HCEC 1CT (cell line): Measurements from ENCODE around the gene GABRB1.
A peak's percentile ranks its signal among the peaks of the same experiment; 100 is the strongest.

ENCODE experiments used
- DNase-seq: peaks from one replicate; pipeline ENCODE4 v3.0.0-alpha.2; 2017

GABRB1 gene

DNA sequence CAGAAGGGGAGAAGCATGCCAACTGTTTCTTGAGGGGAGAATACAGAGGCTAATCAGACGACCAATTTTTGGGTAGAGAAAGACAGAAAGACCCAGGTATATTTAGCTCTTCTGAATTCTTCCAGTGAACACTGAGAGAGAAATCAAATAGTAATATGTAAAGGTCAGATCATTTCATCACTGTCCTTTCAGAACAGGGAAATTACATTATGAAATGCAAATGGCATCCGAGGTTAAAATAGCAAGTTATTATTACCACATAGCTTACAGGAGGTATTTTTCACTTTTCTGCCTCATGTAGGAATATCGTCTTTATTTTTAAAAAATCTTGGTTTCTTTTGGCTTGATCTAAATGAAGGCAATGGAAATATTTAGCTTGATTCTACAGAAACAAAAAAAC, 18.0 kb downstream of the GABRB1 start:
- no peak for DNase-seq

- DNase-seq = no peak
Measured at GRCh38 chr4:47050761-47051725, 19.7 kb downstream of the GABRB1 start.

- DNase-seq = no peak
Measured at GRCh38 chr4:47053485-47053884, 22.1 kb downstream of the GABRB1 start.

DNA sequence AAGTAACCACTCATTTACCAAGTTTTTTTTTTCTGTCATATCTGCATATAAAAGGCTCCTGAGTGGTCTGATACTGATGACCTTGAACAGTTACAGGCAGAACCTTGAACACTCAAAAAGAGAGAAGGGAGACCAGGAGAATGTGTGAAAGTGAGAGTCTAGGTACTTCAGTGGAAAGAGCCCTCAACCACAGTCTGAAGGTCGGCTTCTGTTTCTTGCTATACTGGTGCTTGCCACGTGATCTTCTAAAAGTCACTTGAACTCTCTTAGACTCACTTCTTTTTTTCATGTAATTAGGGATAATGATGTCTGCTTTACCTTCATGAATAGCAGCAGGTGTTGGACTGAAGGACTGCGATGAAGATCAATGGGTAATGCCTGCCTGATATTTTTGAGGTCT, 22.8 kb downstream of the GABRB1 start:
- no peak for DNase-seq

- DNase-seq = no peak
Measured at GRCh38 chr4:47057991-47058390, 26.6 kb downstream of the GABRB1 start.

GRCh38 chr4:47060561-47060960, 29.2 kb downstream of the GABRB1 start:
- no peak for DNase-seq

GRCh38 chr4:47061435-47061834, 30.1 kb downstream of the GABRB1 start:
- peak; percentile 46 for DNase-seq

DNA sequence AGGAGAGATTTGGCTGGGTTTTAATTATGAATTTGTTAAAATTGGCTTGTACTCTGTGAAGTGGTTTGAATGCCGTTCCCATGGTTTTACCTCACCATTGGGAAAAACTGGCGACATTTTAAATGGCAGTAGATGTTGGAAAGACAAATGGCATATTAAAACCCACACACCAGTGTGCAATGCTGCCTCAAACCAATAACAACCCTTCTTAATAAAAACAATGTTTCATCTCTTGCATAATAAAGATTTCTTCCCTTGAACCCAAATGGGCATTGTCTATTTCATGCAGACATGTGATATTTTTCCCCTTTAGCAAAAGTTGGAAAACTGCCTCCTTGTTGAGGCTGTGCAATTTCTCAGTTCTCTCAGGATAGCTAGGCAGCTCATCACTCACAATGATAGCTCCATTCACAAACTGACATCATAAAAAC, 33.7 kb downstream of the GABRB1 start:
- no peak for DNase-seq

GRCh38 chr4:47068986-47069385, 37.6 kb downstream of the GABRB1 start:
- DNase-seq = no peak

DNA sequence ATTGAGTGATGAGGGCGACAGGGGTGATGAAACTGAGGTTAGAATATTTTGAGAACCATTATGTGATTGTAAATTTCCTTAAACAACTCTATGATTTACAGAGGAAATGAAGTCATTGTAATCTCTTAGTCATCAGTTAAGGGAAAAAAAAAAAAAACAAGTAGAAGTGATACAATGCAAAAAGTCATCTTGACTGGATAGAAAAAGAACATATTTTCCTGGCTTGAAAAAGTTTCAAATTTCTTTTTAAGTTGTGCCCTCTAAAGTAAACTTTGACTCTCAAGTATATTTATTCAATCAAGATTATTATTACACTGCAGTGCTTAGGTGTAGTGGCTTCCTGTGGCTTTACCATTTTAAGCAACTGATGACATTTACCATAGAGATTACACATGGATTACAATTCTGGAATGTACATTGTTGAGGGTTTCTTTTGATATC, 40.6 kb downstream of the GABRB1 start:
- DNase-seq = peak; percentile 61

DNA sequence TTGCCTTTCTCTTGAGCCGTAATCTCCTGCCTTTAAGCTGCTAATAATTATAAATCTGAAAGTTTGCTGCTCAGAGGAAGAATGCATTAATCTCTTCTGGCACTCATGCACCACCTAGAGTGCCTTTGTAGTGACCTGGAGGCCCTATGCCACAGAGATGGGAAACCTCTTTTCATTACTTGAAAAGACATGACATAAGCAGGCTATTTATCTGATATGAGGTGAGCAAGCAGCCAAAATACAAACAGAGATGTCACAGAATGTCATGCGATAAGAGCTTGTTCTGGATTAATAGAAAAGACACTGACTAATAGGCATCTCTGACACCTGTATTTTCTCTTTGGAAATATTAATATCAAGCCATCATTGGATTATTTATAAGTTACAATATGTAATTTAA, 42.3 kb downstream of the GABRB1 start:
- no peak for DNase-seq

DNA sequence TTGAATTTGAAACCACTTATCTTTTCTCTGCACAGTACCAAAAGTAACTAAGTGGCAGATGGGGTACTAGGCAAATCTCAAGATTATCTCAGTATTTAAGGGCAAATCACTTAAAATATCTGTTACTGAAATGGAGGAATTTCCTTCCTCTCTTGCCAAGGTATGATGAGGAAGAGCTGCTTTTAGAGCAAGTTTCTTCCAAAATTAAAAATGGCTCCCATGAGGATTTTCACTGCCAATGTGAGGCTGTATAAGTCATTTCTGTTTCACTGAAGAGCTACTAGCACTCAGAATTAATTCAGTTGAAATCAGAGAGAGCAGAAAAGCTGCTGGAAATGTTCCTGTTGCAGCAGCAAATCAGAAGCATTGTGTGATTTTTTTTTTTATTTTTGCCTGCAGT, 43.4 kb downstream of the GABRB1 start:
- no peak for DNase-seq

DNA sequence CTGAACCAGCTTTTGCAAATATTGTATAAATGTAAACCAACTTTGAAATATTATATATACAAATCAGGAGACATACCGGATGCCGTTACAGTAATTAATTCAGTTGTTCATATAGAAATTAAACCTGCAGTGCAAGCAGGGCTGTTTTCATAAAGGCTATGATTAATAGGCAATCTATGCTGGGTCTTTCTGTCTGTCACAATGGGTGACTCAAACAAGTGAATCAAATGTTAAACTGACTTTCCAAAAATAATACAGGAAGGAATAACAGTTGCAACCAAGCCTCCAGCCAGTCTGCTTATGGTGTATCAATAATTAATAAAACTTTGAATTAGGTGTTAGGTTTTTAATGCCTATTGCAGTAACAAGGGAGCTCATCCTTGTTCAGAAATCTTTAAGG, 43.9 kb downstream of the GABRB1 start:
- DNase-seq = peak; percentile 54

DNA sequence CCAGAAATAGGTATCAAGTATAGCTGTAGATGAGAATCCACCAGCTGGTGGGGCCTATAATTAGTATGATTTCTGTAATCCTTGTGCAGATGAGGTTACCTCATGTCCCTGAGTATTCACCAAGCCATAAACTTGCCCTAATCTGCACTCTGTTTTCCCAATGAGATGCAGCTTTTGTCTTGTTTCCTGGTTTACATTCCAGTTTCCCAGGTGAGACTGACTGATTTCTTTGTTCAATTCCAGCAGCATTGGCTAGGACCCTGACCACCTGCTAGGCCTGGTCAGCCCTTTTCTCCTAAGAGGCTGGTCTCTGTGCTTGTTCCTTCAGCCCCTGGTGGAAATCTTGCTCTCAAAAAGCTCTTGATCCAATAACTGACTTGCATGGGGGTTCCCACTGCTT, 44.6 kb downstream of the GABRB1 start:
- no peak for DNase-seq

DNA sequence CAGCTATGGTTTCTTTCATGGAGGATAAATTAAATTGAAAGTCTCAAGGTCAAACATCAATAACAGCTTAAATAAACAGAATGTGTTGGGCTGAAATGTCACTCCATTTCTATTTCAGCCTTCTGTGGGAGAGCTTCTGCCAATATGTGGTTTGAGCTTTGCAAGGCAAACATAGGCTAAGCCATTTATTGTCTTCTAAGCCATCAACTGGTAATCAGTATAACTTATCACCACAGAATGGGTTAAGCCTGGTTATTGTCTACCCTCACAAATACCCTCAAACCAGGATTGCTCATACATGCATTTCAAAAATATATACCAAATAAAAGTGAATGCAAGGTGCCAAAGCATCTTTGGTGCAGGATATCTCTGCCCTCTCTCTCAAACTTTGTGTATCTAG, 52.7 kb downstream of the GABRB1 start:
- no peak for DNase-seq

DNA sequence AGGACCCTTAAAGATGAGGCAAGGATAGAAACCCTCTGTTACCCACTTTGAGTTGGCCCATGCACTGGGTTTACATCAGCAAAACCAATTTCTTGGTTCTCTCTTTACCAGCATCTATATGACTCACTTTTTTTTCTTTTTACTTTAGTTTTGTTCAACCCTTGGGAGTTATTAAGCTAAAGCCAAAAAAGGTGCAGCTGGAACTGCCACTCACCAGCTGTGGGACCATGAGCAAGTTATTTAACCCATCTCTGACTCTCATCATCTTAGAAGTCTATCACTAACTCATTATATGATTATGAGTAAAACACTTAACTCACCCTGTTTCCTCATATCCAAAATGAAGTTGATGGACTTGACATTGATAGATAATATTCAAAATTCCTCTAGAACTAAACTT, 53.4 kb downstream of the GABRB1 start:
- DNase-seq = no peak

- no peak for DNase-seq
Measured at GRCh38 chr4:47088298-47088697, 56.9 kb downstream of the GABRB1 start.

GRCh38 chr4:47095884-47096283, 64.5 kb downstream of the GABRB1 start:
- no peak for DNase-seq

DNA sequence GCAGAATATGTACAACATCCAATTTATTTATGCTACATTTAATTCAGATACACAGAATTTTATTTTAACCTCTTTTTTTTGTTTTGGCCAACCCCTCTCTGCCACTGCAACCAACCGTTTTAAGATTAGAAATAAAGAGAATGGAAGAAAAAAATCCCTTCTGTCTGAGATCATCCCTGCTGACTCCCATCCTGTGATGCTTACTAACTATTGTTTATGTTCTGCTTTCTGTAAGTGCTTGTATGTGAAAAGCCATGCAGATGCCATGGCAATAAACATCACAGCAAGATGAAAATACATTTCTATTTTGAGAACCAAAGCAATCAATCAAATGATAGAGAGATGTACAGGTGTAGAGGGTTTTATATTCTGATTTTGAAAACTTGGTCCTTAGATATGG, 70.1 kb downstream of the GABRB1 start:
- DNase-seq = peak; percentile 31

DNA sequence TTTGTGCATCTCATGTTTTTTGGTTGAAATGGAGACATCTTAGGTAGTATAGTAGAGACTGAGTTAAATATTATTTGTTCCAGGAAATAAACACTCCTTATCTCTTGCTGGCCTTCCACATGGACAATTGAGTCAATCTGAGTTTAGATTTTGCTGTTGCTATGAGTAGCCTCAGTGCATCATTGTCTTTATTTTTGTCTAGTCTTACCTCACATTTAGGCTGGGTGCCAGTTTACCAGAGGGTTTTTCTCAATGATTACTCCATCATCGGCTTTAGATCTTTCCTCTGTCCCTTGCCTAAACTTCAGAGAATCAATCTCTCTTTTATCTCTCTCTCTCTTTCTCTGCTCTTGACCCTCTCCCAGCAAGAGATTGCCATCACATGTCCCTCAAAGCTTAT, 73.6 kb downstream of the GABRB1 start:
- DNase-seq = peak; percentile 24

DNA sequence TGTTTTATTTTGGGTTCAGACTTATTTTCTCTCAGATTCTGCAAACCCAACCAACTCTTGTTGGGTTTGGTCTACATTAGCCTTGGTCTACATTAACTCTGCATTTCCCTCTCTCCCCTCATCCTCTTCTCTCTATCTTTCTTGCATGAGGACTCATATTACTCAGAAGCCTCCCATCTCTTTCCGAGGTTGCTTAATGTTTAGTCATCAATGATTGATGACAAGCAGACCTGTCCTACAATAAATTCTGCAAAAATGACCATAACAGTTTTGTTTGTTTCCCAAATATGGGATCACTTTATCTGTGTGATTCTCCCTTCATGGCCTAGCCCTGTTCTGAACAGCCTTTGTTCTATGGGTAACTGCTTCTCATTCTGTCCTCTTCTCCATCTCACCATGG, 75.2 kb downstream of the GABRB1 start:
- DNase-seq = peak; percentile 70

DNA sequence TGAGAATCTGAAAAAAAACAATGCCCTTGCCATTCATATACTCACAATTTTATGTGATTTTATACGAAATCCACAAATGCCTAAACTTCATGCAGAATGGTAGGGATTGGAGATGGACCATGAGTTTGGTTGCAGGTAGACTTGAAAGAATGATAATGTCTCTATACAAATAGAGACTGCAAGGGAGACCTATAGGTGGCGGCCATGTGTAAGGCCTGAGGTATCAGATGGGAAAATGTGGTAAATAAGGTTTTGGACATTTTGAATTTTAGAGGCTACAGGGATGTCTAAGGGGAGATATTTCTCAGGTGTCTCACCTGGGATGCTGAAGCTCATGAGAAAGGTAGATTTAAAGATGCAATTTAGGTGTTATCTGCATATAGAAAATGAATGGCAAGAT, 78.0 kb downstream of the GABRB1 start:
- DNase-seq = no peak

GRCh38 chr4:47110546-47111132, 79.3 kb downstream of the GABRB1 start:
- DNase-seq = no peak

- peak; percentile 71 for DNase-seq
Measured at GRCh38 chr4:47118192-47118929, 87.0 kb downstream of the GABRB1 start.
